Measurements from ENCODE around the gene APOL4.
"Not testable (repeated sequence)": the region's sequence is repeated elsewhere in the genome, so short reads cannot be mapped to it uniquely, and the experiment has no call there.

DNA sequence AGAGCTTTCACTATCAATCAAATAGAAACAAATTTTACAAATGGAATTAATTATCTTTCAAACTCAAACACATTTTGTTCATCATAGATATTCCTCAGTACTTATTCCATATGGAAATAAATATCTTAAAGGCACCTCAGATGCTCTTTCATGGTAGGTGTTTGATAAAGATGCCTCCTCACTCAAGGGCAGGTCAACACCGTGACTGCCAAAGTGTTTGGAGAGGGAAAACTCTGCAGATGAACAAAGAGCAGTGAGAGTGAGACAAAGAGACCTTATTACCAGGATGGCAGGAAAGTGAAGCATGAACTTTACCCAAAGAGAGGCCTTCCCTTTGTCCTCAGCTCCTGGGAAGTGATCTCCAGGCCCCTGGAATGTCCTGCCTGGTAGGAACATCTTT, 26.8 kb upstream of the APOL4 start:
- TF ChIP-seq, protein P1, sequence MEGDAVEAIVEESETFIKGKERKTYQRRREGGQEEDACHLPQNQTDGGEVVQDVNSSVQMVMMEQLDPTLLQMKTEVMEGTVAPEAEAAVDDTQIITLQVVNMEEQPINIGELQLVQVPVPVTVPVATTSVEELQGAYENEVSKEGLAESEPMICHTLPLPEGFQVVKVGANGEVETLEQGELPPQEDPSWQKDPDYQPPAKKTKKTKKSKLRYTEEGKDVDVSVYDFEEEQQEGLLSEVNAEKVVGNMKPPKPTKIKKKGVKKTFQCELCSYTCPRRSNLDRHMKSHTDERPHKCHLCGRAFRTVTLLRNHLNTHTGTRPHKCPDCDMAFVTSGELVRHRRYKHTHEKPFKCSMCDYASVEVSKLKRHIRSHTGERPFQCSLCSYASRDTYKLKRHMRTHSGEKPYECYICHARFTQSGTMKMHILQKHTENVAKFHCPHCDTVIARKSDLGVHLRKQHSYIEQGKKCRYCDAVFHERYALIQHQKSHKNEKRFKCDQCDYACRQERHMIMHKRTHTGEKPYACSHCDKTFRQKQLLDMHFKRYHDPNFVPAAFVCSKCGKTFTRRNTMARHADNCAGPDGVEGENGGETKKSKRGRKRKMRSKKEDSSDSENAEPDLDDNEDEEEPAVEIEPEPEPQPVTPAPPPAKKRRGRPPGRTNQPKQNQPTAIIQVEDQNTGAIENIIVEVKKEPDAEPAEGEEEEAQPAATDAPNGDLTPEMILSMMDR (IDR thresholded peaks at IDR 0.05), result not testable (repeated sequence)
- not testable (repeated sequence) for TF ChIP-seq POLR2A, POLR2AphosphoS5 (IDR thresholded peaks at IDR 0.05)
